ENCODE data around the gene PSMC3IP. TPM values are rescaled to one million over a fixed set of nuclear protein-coding genes. Genes with fewer than 3 reads are reported as not detected.
"Not testable (repeated sequence)": the region's sequence is repeated elsewhere in the genome, so short reads cannot be mapped to it uniquely, and the experiment has no call there.

PSMC3IP gene
- total RNA-seq, result 10 to 100 TPM; 25.9 to 34.2 TPM

- no peaks in the 10 kb centered on the region for H3K9me3 Mint-ChIP-seq
- peak within 1 kb of the TSS; percentile 91 for H3K4me3 Mint-ChIP-seq
- peak; percentile 97 for ATAC-seq (replicated peaks)
- H3K27me3 Mint-ChIP-seq, result no peaks in the 10 kb centered on the region
- peaks cover 89% of the 10 kb centered on the region for H3K36me3 Mint-ChIP-seq (ENCODE audit: low read depth)
- peak within 1 kb of the TSS; percentile 95 for H3K27ac Mint-ChIP-seq
- peaks cover 18% of the 10 kb centered on the region for H3K4me1 Mint-ChIP-seq
These were observed at the start of gene PSMC3IP for GRCh38 chr17:42577532-42578281. PSMC3IP (minus strand) TSS chr17:42577729; CDS start chr17:42577686, 43 bp downstream.

GRCh38 chr17:42623732-42624596, 46.4 kb upstream of the PSMC3IP start:
- no peak overlapping the region for H3K27ac Mint-ChIP-seq
- no peaks in the 10 kb centered on the region for H3K36me3 Mint-ChIP-seq (ENCODE audit: low read depth)
- ATAC-seq (replicated peaks), result no peak
- no peaks in the 10 kb centered on the region for H3K27me3 Mint-ChIP-seq
- no peaks in the 10 kb centered on the region for H3K9me3 Mint-ChIP-seq
- no peak overlapping the region for H3K4me3 Mint-ChIP-seq
- no peaks in the 10 kb centered on the region for H3K4me1 Mint-ChIP-seq

- Mint-ChIP-seq H3K4me3 (no peak overlapping the region), H3K27me3 (no peaks in the 10 kb centered on the region), H3K27ac (no peak overlapping the region), H3K4me1 (no peaks in the 10 kb centered on the region), H3K36me3 (ENCODE audit: low read depth) (no peaks in the 10 kb centered on the region), H3K9me3 (no peaks in the 10 kb centered on the region)
- ATAC-seq (replicated peaks), result no peak
These were observed 45.7 kb upstream of the PSMC3IP start for GRCh38 chr17:42623271-42623670.

- not testable (repeated sequence) for H3K27ac Mint-ChIP-seq; ATAC-seq (replicated peaks); H3K9me3 Mint-ChIP-seq; H3K4me1 Mint-ChIP-seq; H3K36me3 Mint-ChIP-seq (ENCODE audit: low read depth); H3K4me3 Mint-ChIP-seq; H3K27me3 Mint-ChIP-seq
These were observed 44.5 kb upstream of the PSMC3IP start for GRCh38 chr17:42621987-42622386.

GRCh38 chr17:42618442-42619150, 41.1 kb upstream of the PSMC3IP start:
- H3K9me3 Mint-ChIP-seq, result no peaks in the 10 kb centered on the region
- H3K4me3 Mint-ChIP-seq, result no peak overlapping the region
- H3K36me3 Mint-ChIP-seq (ENCODE audit: low read depth), result peaks cover 24% of the 10 kb centered on the region
- H3K4me1 Mint-ChIP-seq, result no peaks in the 10 kb centered on the region
- peak; percentile 57 for ATAC-seq (replicated peaks)
- no peaks in the 10 kb centered on the region for H3K27me3 Mint-ChIP-seq
- H3K27ac Mint-ChIP-seq, result peak overlapping the region; percentile 28

GRCh38 chr17:42617956-42618431, 40.5 kb upstream of the PSMC3IP start:
- no peak for ATAC-seq (replicated peaks)
- no peak overlapping the region for H3K4me3 Mint-ChIP-seq
- H3K27ac Mint-ChIP-seq, result peak overlapping the region; percentile 28
- no peaks in the 10 kb centered on the region for H3K9me3 Mint-ChIP-seq
- H3K36me3 Mint-ChIP-seq (ENCODE audit: low read depth), result peaks cover 30% of the 10 kb centered on the region
- no peaks in the 10 kb centered on the region for H3K4me1 Mint-ChIP-seq
- no peaks in the 10 kb centered on the region for H3K27me3 Mint-ChIP-seq

GRCh38 chr17:42613699-42614295, 36.3 kb upstream of the PSMC3IP start:
- H3K27ac Mint-ChIP-seq, result no peak overlapping the region
- no peak for ATAC-seq (replicated peaks)
- H3K27me3 Mint-ChIP-seq, result no peaks in the 10 kb centered on the region

GRCh38 chr17:42612013-42612412, 34.5 kb upstream of the PSMC3IP start:
- Mint-ChIP-seq H3K27me3 (no peaks in the 10 kb centered on the region), H3K9me3 (no peaks in the 10 kb centered on the region), H3K27ac (no peak overlapping the region), H3K36me3 (ENCODE audit: low read depth) (peaks cover 48% of the 10 kb centered on the region), H3K4me3 (no peak overlapping the region), H3K4me1 (no peaks in the 10 kb centered on the region)
- ATAC-seq (replicated peaks), result no peak

More at GRCh38 chr17:42613699-42614295, 36.3 kb upstream of the PSMC3IP start:
- Mint-ChIP-seq H3K36me3 (ENCODE audit: low read depth) (peaks cover 48% of the 10 kb centered on the region), H3K9me3 (no peaks in the 10 kb centered on the region), H3K4me1 (no peaks in the 10 kb centered on the region), H3K4me3 (no peak overlapping the region)

GRCh38 chr17:42609814-42610801, 32.6 kb upstream of the PSMC3IP start:
- Mint-ChIP-seq H3K4me3 (peak overlapping the region; percentile 96), H3K27ac (peak overlapping the region; percentile 94), H3K36me3 (ENCODE audit: low read depth) (peaks cover 56% of the 10 kb centered on the region)
- H3K27me3 Mint-ChIP-seq, H3K9me3 Mint-ChIP-seq, H3K4me1 Mint-ChIP-seq: not testable (repeated sequence)
- ATAC-seq (replicated peaks), result peak; percentile 1

- peak; percentile 94 for ATAC-seq (replicated peaks)
- peaks cover 56% of the 10 kb centered on the region for H3K36me3 Mint-ChIP-seq (ENCODE audit: low read depth)
These were observed 31.8 kb upstream of the PSMC3IP start, which contains the start of the genes RETREG3 and TUBG1 for GRCh38 chr17:42609182-42609813. RETREG3 (minus strand) TSS chr17:42609374; CDS start chr17:42609324, 50 bp downstream. TUBG1 (plus strand) TSS chr17:42609683; CDS start chr17:42609738, 55 bp downstream.

GRCh38 chr17:42608305-42609181, 31.0 kb upstream of the PSMC3IP start:
- Mint-ChIP-seq H3K9me3 (no peaks in the 10 kb centered on the region), H3K27me3 (no peaks in the 10 kb centered on the region), H3K4me3 (peak overlapping the region; percentile 96), H3K4me1 (peaks cover 8% of the 10 kb centered on the region), H3K36me3 (ENCODE audit: low read depth) (peaks cover 56% of the 10 kb centered on the region), H3K27ac (peak overlapping the region; percentile 94)
- ATAC-seq (replicated peaks), result peak; percentile 60

More at GRCh38 chr17:42609182-42609813, 31.8 kb upstream of the PSMC3IP start, which contains the start of the genes RETREG3 and TUBG1:
- peak within 1 kb of the TSS; percentile 94 for H3K27ac Mint-ChIP-seq
- H3K4me1 Mint-ChIP-seq, result peaks cover 6% of the 10 kb centered on the region
- H3K4me3 Mint-ChIP-seq, result peak within 1 kb of the TSS; percentile 96
- no peaks in the 10 kb centered on the region for H3K27me3 Mint-ChIP-seq
- no peaks in the 10 kb centered on the region for H3K9me3 Mint-ChIP-seq

GRCh38 chr17:42607769-42608168, 30.2 kb upstream of the PSMC3IP start:
- Mint-ChIP-seq H3K27ac (no peak overlapping the region), H3K4me1 (peaks cover 13% of the 10 kb centered on the region)

More at GRCh38 chr17:42607769-42608168, 30.2 kb upstream of the PSMC3IP start:
- Mint-ChIP-seq H3K27me3 (no peaks in the 10 kb centered on the region), H3K36me3 (ENCODE audit: low read depth) (peaks cover 55% of the 10 kb centered on the region), H3K4me3 (peak overlapping the region; percentile 96), H3K9me3 (no peaks in the 10 kb centered on the region)
- ATAC-seq (replicated peaks), result no peak

Measured in activated T-helper 17 cell treated with anti-CD3 and anti-CD28 coated beads, Interleukin-2, amount 50 U/mL, for 72 hours (primary cell).